Liver (tissue), 9 donors: ENCODE measurements around the gene RRP15. TPM values are rescaled to one million over a fixed set of nuclear protein-coding genes. Genes with fewer than 3 reads are reported as not detected.

ENCODE experiments used
- DNase-seq: peaks from one replicate; pipeline ENCODE4 v3.0.0-alpha.2; 2017; ENCODE audit warnings: low spot score
- H3K27ac ChIP-seq, 2 donors: one replicate each; pipeline ENCODE4 v1.7.0; 2013; ENCODE audit warnings: inconsistent platforms in 2 of 2, low read length in 2 of 2, control low read depth in 1 of 2, low read depth in 1 of 2, mild to moderate bottlenecking in 1 of 2
- H3K27me3 ChIP-seq, 4 donors: one replicate each; pipeline versions ENCODE4 v1.6.1 to v1.7.0; 2013; ENCODE audit warnings: low read length in 3 of 4, inconsistent platforms in 1 of 4, mild to moderate bottlenecking in 1 of 4, moderate library complexity in 1 of 4; ENCODE audit not compliant: control insufficient read depth in 4 of 4, insufficient read depth in 4 of 4
- H3K36me3 ChIP-seq, 4 donors: one replicate each; pipeline versions ENCODE4 v1.6.1 to v1.7.0; 2013; ENCODE audit warnings: low read length in 3 of 4, mild to moderate bottlenecking in 3 of 4, low read depth in 1 of 4, moderate library complexity in 1 of 4; ENCODE audit not compliant: control insufficient read depth in 4 of 4, insufficient read depth in 3 of 4
- H3K4me1 ChIP-seq, 4 donors: one replicate each; pipeline versions ENCODE4 v1.6.1 to v1.7.0; 2013; ENCODE audit warnings: low read length in 3 of 4, mild to moderate bottlenecking in 3 of 4, moderate library complexity in 1 of 4; ENCODE audit not compliant: control insufficient read depth in 4 of 4, insufficient read depth in 4 of 4
- H3K4me3 ChIP-seq, 3 donors: one replicate each; pipeline versions ENCODE4 v1.6.1 to v1.7.0; 2013; ENCODE audit warnings: low read length in 3 of 3, control low read depth in 1 of 3, low read depth in 1 of 3, mild to moderate bottlenecking in 1 of 3
- H3K9ac ChIP-seq, 2 donors: one replicate each; pipeline ENCODE4 v1.7.0; 2013; ENCODE audit warnings: low read length in 2 of 2, mild to moderate bottlenecking in 2 of 2, moderate library complexity in 2 of 2, control low read depth in 1 of 2, low read depth in 1 of 2
- H3K9me3 ChIP-seq, 4 donors: one replicate each; pipeline versions ENCODE4 v1.6.1 to v1.7.0; 2013; ENCODE audit warnings: low read length in 3 of 4; ENCODE audit not compliant: control insufficient read depth in 4 of 4
- EGR1 ChIP-seq, 2 donors: IDR thresholded peaks; 2 replicates each; pipeline ENCODE4 v1.6.1; 2016 to 2018; ENCODE audit warnings: antibody characterized with exemption in 2 of 2, low read depth in 2 of 2
- FOXA1 ChIP-seq: IDR thresholded peaks from 2 replicates; pipeline ENCODE4 v1.6.1; 2016; ENCODE audit warnings: antibody characterized with exemption
- FOXA2 ChIP-seq: IDR thresholded peaks from 2 replicates; pipeline ENCODE4 v1.6.1; 2016; ENCODE audit warnings: antibody characterized with exemption
- GABPA ChIP-seq, 2 donors: IDR thresholded peaks in 1 of 2; conservative IDR thresholded peaks in 1 of 2; 2 replicates each; pipeline ENCODE4 v1.6.1; 2016; ENCODE audit warnings: antibody characterized with exemption in 2 of 2, mild to moderate bottlenecking in 1 of 2, moderate library complexity in 1 of 2
- HNF4A ChIP-seq, 2 donors: conservative IDR thresholded peaks; 2 replicates each; pipeline ENCODE4 v1.6.1; 2016; ENCODE audit warnings: antibody characterized with exemption in 2 of 2, mild to moderate bottlenecking in 2 of 2
- HNF4G ChIP-seq: IDR thresholded peaks from 2 replicates; pipeline ENCODE4 v1.6.1; 2016; ENCODE audit warnings: antibody characterized with exemption
- JUND ChIP-seq, 2 donors: IDR thresholded peaks; 2 replicates each; pipeline ENCODE4 v1.6.1; 2016; ENCODE audit warnings: antibody characterized with exemption in 2 of 2
- MAX ChIP-seq: IDR thresholded peaks from 2 replicates; pipeline ENCODE4 v1.6.1; 2016; ENCODE audit warnings: antibody characterized with exemption
- NR2F2 ChIP-seq: IDR thresholded peaks from 2 replicates; pipeline ENCODE4 v1.6.1; 2016; ENCODE audit warnings: antibody characterized with exemption
- RAD21 ChIP-seq, 2 donors: IDR thresholded peaks; 2 replicates each; pipeline ENCODE4 v1.6.1; 2016; ENCODE audit warnings: antibody characterized with exemption in 2 of 2, mild to moderate bottlenecking in 2 of 2
- REST ChIP-seq: IDR thresholded peaks from 2 replicates; pipeline ENCODE4 v1.6.1; 2016; ENCODE audit warnings: antibody characterized with exemption, mild to moderate bottlenecking
- RXRA ChIP-seq, 2 donors: IDR thresholded peaks; 2 replicates each; pipeline ENCODE4 v1.6.1; 2017 to 2018; ENCODE audit warnings: antibody characterized with exemption in 2 of 2, mild to moderate bottlenecking in 1 of 2
- SP1 ChIP-seq: IDR thresholded peaks from 2 replicates; pipeline ENCODE4 v1.6.1; 2018; ENCODE audit warnings: antibody characterized with exemption, mild to moderate bottlenecking
- YY1 ChIP-seq: IDR thresholded peaks from 2 replicates; pipeline ENCODE4 v1.6.1; 2016; ENCODE audit warnings: antibody characterized with exemption, mild to moderate bottlenecking
- WGBS: extraction: QIAGEN DNeasy Blood & Tissue Kit; methylation state at CpG from one replicate; pipeline ENCODE4 v1.1.7; 2013; 5-methylcytosine and 5-hydroxymethylcytosine counted together
- polyA plus RNA-seq, 2 donors: library from polyadenylated mRNA; stranded (reverse) in 1 of 2; unstranded in 1 of 2; fragments of 200-250 nt in 1 of 2; fragments of >200 nt in 1 of 2; fragmentation: Nextera tagmentation in 1 of 2; extraction: Ambion mirVana in 1 of 2; gene quantifications; one replicate each; pipeline versions ENCODE4 v1.2.1 to v1.2.3, GENCODE V29; 2013 to 2015
- total RNA-seq, 2 donors: library from RNA; depleted of rRNA; stranded (reverse); fragments of >200 nt; gene quantifications; one replicate each; pipeline ENCODE4 v1.2.3, GENCODE V29; 2014
- TF ChIP-seq, protein P1 (sequence below): fragments of 150-350 bp; IDR thresholded peaks from 2 replicates; pipeline ENCODE4 v1.5.1; 2017; ENCODE audit warnings: improper control_type of control experiment, low read depth, low read length; ENCODE audit not compliant: missing input control
- donor health status: healthy.
- donor health status: healthy.
- donor health status: healthy.
- donor health status: healthy.
- donor health status: healthy.

RRP15 gene
- total and polyA plus RNA-seq, 4 donors, result 2.4 to 9.2 (median 5.2) TPM

- TF ChIP-seq REST, result no peak
- no peak for TF ChIP-seq EGR1 (IDR thresholded peaks at IDR 0.05; ENCODE audit: low read depth in 2 of 2)
- TF ChIP-seq RAD21 (IDR thresholded peaks at IDR 0.05), result no peak
- no peak for TF ChIP-seq HNF4A (conservative IDR thresholded peaks at IDR 0.05)
- no peak for TF ChIP-seq RXRA (IDR thresholded peaks at IDR 0.05)
These were observed 646 bp upstream of the RRP15 start (continued) for GRCh38 chr1:218284377-218284916.

- WGBS, result 88% methylated on average over 3 of the region's 3 CpGs
- DNase-seq, result no peak
- H3K27me3 ChIP-seq, result no peaks in the 10 kb centered on the region
- H3K36me3 ChIP-seq, result peaks cover 0 to 4% (median under 1%) of the 10 kb centered on the region in 4 donors
- TF ChIP-seq YY1, result no peak
- no peak for TF ChIP-seq JUND (IDR thresholded peaks at IDR 0.05)
- no peak for TF ChIP-seq REST
- TF ChIP-seq MAX, result no peak
- no peak for TF ChIP-seq GABPA (IDR thresholded peaks at IDR 0.05 in 1 of 2, conservative IDR thresholded peaks at IDR 0.05 in 1 of 2)
- TF ChIP-seq RXRA (IDR thresholded peaks at IDR 0.05), result no peak
- TF ChIP-seq, protein P1, sequence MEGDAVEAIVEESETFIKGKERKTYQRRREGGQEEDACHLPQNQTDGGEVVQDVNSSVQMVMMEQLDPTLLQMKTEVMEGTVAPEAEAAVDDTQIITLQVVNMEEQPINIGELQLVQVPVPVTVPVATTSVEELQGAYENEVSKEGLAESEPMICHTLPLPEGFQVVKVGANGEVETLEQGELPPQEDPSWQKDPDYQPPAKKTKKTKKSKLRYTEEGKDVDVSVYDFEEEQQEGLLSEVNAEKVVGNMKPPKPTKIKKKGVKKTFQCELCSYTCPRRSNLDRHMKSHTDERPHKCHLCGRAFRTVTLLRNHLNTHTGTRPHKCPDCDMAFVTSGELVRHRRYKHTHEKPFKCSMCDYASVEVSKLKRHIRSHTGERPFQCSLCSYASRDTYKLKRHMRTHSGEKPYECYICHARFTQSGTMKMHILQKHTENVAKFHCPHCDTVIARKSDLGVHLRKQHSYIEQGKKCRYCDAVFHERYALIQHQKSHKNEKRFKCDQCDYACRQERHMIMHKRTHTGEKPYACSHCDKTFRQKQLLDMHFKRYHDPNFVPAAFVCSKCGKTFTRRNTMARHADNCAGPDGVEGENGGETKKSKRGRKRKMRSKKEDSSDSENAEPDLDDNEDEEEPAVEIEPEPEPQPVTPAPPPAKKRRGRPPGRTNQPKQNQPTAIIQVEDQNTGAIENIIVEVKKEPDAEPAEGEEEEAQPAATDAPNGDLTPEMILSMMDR, result no peak
- no peak for TF ChIP-seq FOXA2
- TF ChIP-seq NR2F2, result no peak
- no peak for TF ChIP-seq FOXA1
- TF ChIP-seq HNF4A (conservative IDR thresholded peaks at IDR 0.05), result no peak
- TF ChIP-seq SP1, result no peak
- TF ChIP-seq EGR1 (IDR thresholded peaks at IDR 0.05; ENCODE audit: low read depth in 2 of 2), result no peak
- no peak for TF ChIP-seq HNF4G
- TF ChIP-seq RAD21 (IDR thresholded peaks at IDR 0.05), result no peak
- H3K9ac ChIP-seq, result no peak overlapping the region
- H3K27ac ChIP-seq, result no peak overlapping the region
- no peaks in the 10 kb centered on the region for H3K4me1 ChIP-seq
- no peak overlapping the region for H3K4me3 ChIP-seq
- no peaks in the 10 kb centered on the region for H3K9me3 ChIP-seq
These were observed 7.4 kb downstream of the RRP15 start for GRCh38 chr1:218292515-218292914.
